Panc1 (cell line): Measurements from ENCODE around the gene DDIT3.

Source experiments
- CTCF ChIP-seq: fragments of 450-650 bp; IDR thresholded peaks from 2 replicates; pipeline ENCODE4 v1.5.1; 2017; ENCODE audit warnings: mild to moderate bottlenecking
- POLR2AphosphoS5 ChIP-seq: IDR thresholded peaks from 2 replicates; pipeline ENCODE4 v1.6.1; 2012; ENCODE audit warnings: mild to moderate bottlenecking, low read depth, low read length, moderate library complexity
- REST ChIP-seq, 2 experiments: IDR thresholded peaks; 2 replicates each; pipeline ENCODE4 v1.6.1; 2011 to 2012; ENCODE audit warnings: low read depth in 2 of 2, control low read depth in 1 of 2, low read length in 1 of 2, mild to moderate bottlenecking in 1 of 2, moderate library complexity in 1 of 2; ENCODE audit not compliant: insufficient read depth in 1 of 2
- SIN3A ChIP-seq: IDR thresholded peaks from 2 replicates; pipeline ENCODE4 v1.6.1; 2012; ENCODE audit warnings: low read depth, mild to moderate bottlenecking, low read length, moderate library complexity, borderline replicate concordance; ENCODE audit not compliant: insufficient read depth

DNA sequence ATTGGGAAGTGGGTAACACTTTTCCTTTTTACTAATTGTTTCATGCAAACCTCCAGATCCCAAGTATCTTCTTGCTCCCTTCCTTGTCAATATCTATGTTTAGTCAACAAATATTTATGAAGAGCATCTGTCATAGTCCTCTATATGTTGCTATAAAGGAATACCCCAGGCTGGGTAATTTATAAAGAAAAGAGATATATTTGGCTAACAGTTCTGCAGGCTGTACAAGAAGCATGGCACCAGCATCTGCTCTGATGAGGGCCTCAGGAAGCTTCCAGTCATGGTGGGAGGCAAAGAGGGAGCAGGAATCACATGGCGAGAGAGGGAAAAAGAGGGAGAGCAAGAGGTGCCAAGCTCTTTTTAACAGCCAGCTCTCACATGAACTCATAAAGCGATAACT lies 34.1 kb upstream of the DDIT3 start:
- TF ChIP-seq CTCF (no peak), REST (IDR thresholded peaks at IDR 0.05; ENCODE audit: insufficient read depth in 1 of 2, low read depth in 2 of 2, low read length in 1 of 2) (no peak), SIN3A (no peak), POLR2AphosphoS5 (no peak)
